ENCODE measurements around the gene BTN1A1. TPM values are rescaled to one million over a fixed set of nuclear protein-coding genes. Genes with fewer than 3 reads are reported as not detected.

BTN1A1 gene
- polyA plus RNA-seq, 3 donors, result not detected

GRCh38 chr6:26464014-26464413 lies 36.1 kb upstream of the BTN1A1 start:
- Histone ChIP-seq H3K79me2 (ENCODE audit: insufficient read depth, low read length) (peaks cover 65% of the 10 kb centered on the region), H3K36me3 (replicated peaks in 1 of 2; ENCODE audit: control insufficient read depth in 1 of 2, insufficient read depth in 2 of 2, low read length in 2 of 2) (peaks cover 86 to 98% of the 10 kb centered on the region in 2 donors), H3K4me2 (replicated peaks; ENCODE audit: extremely low read depth, low read length, poor library complexity, severe bottlenecking) (no peak overlapping the region), H2AFZ (ENCODE audit: insufficient read depth, low read depth, low read length, poor library complexity, severe bottlenecking) (no peak overlapping the region), H3K9me3 (replicated peaks in 1 of 2; ENCODE audit: control insufficient read depth in 1 of 2, insufficient read depth in 1 of 2, low read length in 2 of 2) (no peaks in the 10 kb centered on the region), H3K4me3 (replicated peaks in 1 of 3; ENCODE audit: low read depth in 2 of 3, low read length in 3 of 3) (no peak overlapping the region), H4K20me1 (ENCODE audit: insufficient read depth, low read length) (peaks cover 74% of the 10 kb centered on the region), H3K27ac (ENCODE audit: low read depth in 1 of 2, low read length in 2 of 2) (peak overlapping the region in 1 of 2 donors; percentile 67), H3K27me3 (ENCODE audit: control insufficient read depth in 2 of 2, insufficient read depth in 2 of 2, low read length in 2 of 2) (no peaks in the 10 kb centered on the region), H3K9ac (ENCODE audit: insufficient read depth, low read length, poor library complexity, severe bottlenecking) (no peak overlapping the region), H3K4me1 (ENCODE audit: control insufficient read depth in 1 of 2, insufficient read depth in 2 of 2, low read length in 2 of 2) (peaks cover 26 to 41% of the 10 kb centered on the region in 2 donors)
- H3K4me1 Mint-ChIP-seq, result peaks cover 69% of the 10 kb centered on the region
- DNase-seq, result no peak
- no peak overlapping the region for H3K4me3 Mint-ChIP-seq
- H3K9me3 Mint-ChIP-seq, result no peaks in the 10 kb centered on the region
- peaks cover 91 to 95% of the 10 kb centered on the region in 2 donors for H3K36me3 Mint-ChIP-seq
- no CpG with 5 or more reads among the region's 4 CpGs for WGBS (ENCODE audit: insufficient coverage)
- peaks cover 0 to 4% (median 0%) of the 10 kb centered on the region in 3 donors for H3K27me3 Mint-ChIP-seq (ENCODE audit: low read depth in 3 of 3)
- intact Hi-C loops (cut with micrococcal nuclease), result no loop called here
- peak overlapping the region in 4 of 7 donors; percentile 7 to 84 (median 10) for H3K27ac Mint-ChIP-seq
- no peak for TF ChIP-seq CTCF (IDR thresholded peaks at IDR 0.05)

GRCh38 chr6:26464416-26465131 lies 35.5 kb upstream of the BTN1A1 start:
- H3K9ac ChIP-seq (ENCODE audit: insufficient read depth, low read length, poor library complexity, severe bottlenecking), result no peak overlapping the region
- H3K4me3 Mint-ChIP-seq, result no peak overlapping the region
- H3K27me3 Mint-ChIP-seq (ENCODE audit: low read depth in 3 of 3), result peaks cover 0 to 1% (median 0%) of the 10 kb centered on the region in 3 donors
- no peaks in the 10 kb centered on the region for H3K9me3 ChIP-seq (replicated peaks in 1 of 2; ENCODE audit: control insufficient read depth in 1 of 2, insufficient read depth in 1 of 2, low read length in 2 of 2)
- H3K4me3 ChIP-seq (replicated peaks in 1 of 3; ENCODE audit: low read depth in 2 of 3, low read length in 3 of 3), result no peak overlapping the region
- peaks cover 68% of the 10 kb centered on the region for H4K20me1 ChIP-seq (ENCODE audit: insufficient read depth, low read length)
- WGBS (ENCODE audit: insufficient coverage), result 95% methylated on average over 7 of the region's 7 CpGs
- H3K4me1 Mint-ChIP-seq, result peaks cover 63% of the 10 kb centered on the region
- peaks cover 90 to 92% of the 10 kb centered on the region in 2 donors for H3K36me3 Mint-ChIP-seq
- H3K4me2 ChIP-seq (replicated peaks; ENCODE audit: extremely low read depth, low read length, poor library complexity, severe bottlenecking), result no peak overlapping the region
- TF ChIP-seq CTCF (IDR thresholded peaks at IDR 0.05), result no peak
- H3K4me1 ChIP-seq (ENCODE audit: control insufficient read depth in 1 of 2, insufficient read depth in 2 of 2, low read length in 2 of 2), result peaks cover 21 to 35% of the 10 kb centered on the region in 2 donors
- H3K36me3 ChIP-seq (replicated peaks in 1 of 2; ENCODE audit: control insufficient read depth in 1 of 2, insufficient read depth in 2 of 2, low read length in 2 of 2), result peaks cover 84 to 98% of the 10 kb centered on the region in 2 donors
- peak overlapping the region; percentile 18 to 67 for H3K27ac ChIP-seq (ENCODE audit: low read depth in 1 of 2, low read length in 2 of 2)
- H3K9me3 Mint-ChIP-seq, result no peaks in the 10 kb centered on the region
- peak overlapping the region in 5 of 7 donors; percentile 8 to 79 (median 62) for H3K27ac Mint-ChIP-seq
- intact Hi-C loops (cut with micrococcal nuclease), result no loop called here
- H3K27me3 ChIP-seq (ENCODE audit: control insufficient read depth in 2 of 2, insufficient read depth in 2 of 2, low read length in 2 of 2), result no peaks in the 10 kb centered on the region
- DNase-seq, result no peak
- peaks cover 61% of the 10 kb centered on the region for H3K79me2 ChIP-seq (ENCODE audit: insufficient read depth, low read length)
- no peak overlapping the region for H2AFZ ChIP-seq (ENCODE audit: insufficient read depth, low read depth, low read length, poor library complexity, severe bottlenecking)

Data from CD14-positive monocyte (primary cell).